Measurements from ENCODE around the gene PLD1. TPM values are rescaled to one million over a fixed set of nuclear protein-coding genes. Genes with fewer than 3 reads are reported as not detected.
A peak's percentile ranks its signal among the peaks of the same experiment; 100 is the strongest.

Gene PLD1
- polyA plus RNA-seq, 4 donors, result 35.9 to 99.1 (median 72.1) TPM

- Histone ChIP-seq H3K4me1 (ENCODE audit: control insufficient read depth in 3 of 3, insufficient read depth in 2 of 3, low read depth in 1 of 3, low read length in 2 of 3) (no peaks in the 10 kb centered on the region), H3K4me3 (ENCODE audit: low read depth in 1 of 3, low read length in 3 of 3) (no peak overlapping the region), H3K27ac (ENCODE audit: low read depth in 1 of 3, low read length in 2 of 3) (no peak overlapping the region), H3K9me3 (ENCODE audit: control insufficient read depth in 2 of 2, insufficient read depth in 1 of 2, low read depth in 1 of 2, low read length in 1 of 2) (no peaks in the 10 kb centered on the region), H3K36me3 (ENCODE audit: control insufficient read depth in 3 of 3, insufficient read depth in 2 of 3, low read depth in 1 of 3, low read length in 3 of 3) (no peaks in the 10 kb centered on the region), H3K27me3 (ENCODE audit: control insufficient read depth in 3 of 3, insufficient read depth in 3 of 3, low read length in 3 of 3) (no peaks in the 10 kb centered on the region)
- DNase-seq (no peak), FAIRE-seq (no peak)
- 71 to 90% (median 83%) methylated on average over 3 of the region's 3 CpGs for WGBS, 3 donors
Observed at GRCh38 chr3:171847595-171848259, 37.4 kb upstream of the PLD1 start.

DNA sequence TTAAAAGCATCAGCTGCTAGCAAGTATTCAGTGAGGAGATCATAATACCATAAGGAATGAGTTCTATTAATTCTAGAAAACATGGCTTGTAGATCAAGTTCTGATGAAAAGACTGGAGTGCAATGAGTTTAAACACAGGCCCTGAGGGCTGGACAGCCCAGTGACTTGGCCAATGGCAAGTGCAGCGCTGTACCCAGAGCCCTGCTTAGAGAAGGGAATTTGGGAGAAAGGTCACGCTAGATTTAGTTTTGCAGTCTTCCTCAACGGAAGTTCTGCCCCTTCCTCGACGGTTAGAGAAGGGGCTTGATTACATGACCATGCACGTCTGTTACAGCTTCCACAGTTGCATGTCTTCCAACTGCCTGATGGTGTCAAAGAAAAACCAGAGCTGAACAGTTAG is 36.9 kb upstream of the PLD1 start:
- DNase-seq (no peak), FAIRE-seq (no peak)
- Histone ChIP-seq H3K4me1 (ENCODE audit: control insufficient read depth in 3 of 3, insufficient read depth in 2 of 3, low read depth in 1 of 3, low read length in 2 of 3) (no peaks in the 10 kb centered on the region), H3K27ac (ENCODE audit: low read depth in 1 of 3, low read length in 2 of 3) (no peak overlapping the region), H3K36me3 (ENCODE audit: control insufficient read depth in 3 of 3, insufficient read depth in 2 of 3, low read depth in 1 of 3, low read length in 3 of 3) (no peaks in the 10 kb centered on the region), H3K4me3 (ENCODE audit: low read depth in 1 of 3, low read length in 3 of 3) (no peak overlapping the region), H3K9me3 (ENCODE audit: control insufficient read depth in 2 of 2, insufficient read depth in 1 of 2, low read depth in 1 of 2, low read length in 1 of 2) (no peaks in the 10 kb centered on the region), H3K27me3 (ENCODE audit: control insufficient read depth in 3 of 3, insufficient read depth in 3 of 3, low read length in 3 of 3) (no peaks in the 10 kb centered on the region)
- 86 to 95% (median 94%) methylated on average over 6 of the region's 6 CpGs for WGBS, 3 donors

DNA sequence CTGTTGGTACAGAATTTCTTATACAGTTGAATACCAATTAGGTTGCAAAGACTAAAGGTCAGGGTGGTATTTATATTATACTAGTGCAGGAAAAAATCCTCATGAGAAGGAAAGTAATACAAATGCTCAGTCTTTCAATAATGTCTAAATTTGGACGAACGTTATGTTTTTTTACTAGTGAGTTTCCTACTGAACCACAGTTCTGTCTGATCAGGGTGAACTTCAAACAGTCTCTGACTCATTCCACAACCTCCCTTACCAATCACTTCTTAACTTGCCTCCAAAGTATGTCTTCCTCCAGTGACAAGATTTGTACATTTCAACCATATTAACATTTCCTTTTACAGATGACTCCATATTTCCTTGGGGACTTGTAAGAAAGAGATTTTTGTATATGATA is 36.3 kb upstream of the PLD1 start:
- no peak for FAIRE-seq
- 52 to 84% (median 56%) methylated on average over 2 of the region's 2 CpGs for WGBS, 3 donors
- no peaks in the 10 kb centered on the region for H3K36me3 ChIP-seq (ENCODE audit: control insufficient read depth in 3 of 3, insufficient read depth in 2 of 3, low read depth in 1 of 3, low read length in 3 of 3)

DNA sequence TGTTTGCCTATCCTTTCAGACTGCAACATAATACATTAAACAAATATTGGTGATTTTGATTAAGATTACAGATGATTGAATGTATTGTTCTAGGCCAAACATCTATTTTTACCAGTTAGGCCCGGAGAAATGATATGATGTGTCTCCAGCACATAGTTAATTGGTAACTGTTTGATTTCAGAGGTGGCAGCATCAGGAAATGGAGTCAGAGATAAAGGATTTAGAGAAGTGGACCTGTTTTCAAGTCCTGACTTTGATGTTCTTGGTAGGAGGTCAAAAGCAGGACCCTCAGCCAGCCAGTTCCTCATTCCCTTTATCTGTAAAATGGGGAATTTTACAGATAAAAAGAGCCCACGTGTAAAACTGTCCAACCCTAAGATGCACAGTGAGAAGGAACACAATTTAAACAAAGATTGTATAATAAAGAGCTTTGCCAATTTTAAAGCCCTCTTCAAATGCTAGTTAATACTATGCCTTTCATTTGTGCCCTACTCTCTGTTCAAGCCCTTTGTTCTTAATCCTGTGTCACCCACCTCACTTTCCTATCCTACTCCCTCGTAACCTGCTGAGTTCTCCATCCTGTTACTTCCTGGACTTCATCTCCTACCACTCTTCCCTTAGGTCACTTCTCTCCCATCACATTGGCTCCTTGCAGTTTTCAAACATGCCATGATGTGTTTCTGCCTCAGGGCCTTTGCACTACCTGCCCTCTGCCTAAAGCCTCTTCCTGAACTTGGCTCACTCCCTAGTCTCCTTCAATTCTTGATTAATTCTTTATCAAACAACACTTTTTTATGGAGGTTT is 35.4 kb upstream of the PLD1 start:
- no peak for FAIRE-seq
- no peaks in the 10 kb centered on the region for H3K27me3 ChIP-seq (ENCODE audit: control insufficient read depth in 3 of 3, insufficient read depth in 3 of 3, low read length in 3 of 3)
- DNase-seq, result no peak
- H3K27ac ChIP-seq (ENCODE audit: low read depth in 1 of 3, low read length in 2 of 3), result no peak overlapping the region
- no peak overlapping the region for H3K4me3 ChIP-seq (ENCODE audit: low read depth in 1 of 3, low read length in 3 of 3)
- no peaks in the 10 kb centered on the region for H3K36me3 ChIP-seq (ENCODE audit: control insufficient read depth in 3 of 3, insufficient read depth in 2 of 3, low read depth in 1 of 3, low read length in 3 of 3)
- no peaks in the 10 kb centered on the region for H3K9me3 ChIP-seq (ENCODE audit: control insufficient read depth in 2 of 2, insufficient read depth in 1 of 2, low read depth in 1 of 2, low read length in 1 of 2)
- H3K4me1 ChIP-seq (ENCODE audit: control insufficient read depth in 3 of 3, insufficient read depth in 2 of 3, low read depth in 1 of 3, low read length in 2 of 3), result no peaks in the 10 kb centered on the region
- 62 to 75% (median 71%) methylated on average over 3 of the region's 3 CpGs for WGBS, 3 donors

More for the DNA sequence above, 36.3 kb upstream of the PLD1 start:
- H3K4me3 ChIP-seq (ENCODE audit: low read depth in 1 of 3, low read length in 3 of 3), result no peak overlapping the region
- DNase-seq, result no peak
- no peak overlapping the region for H3K27ac ChIP-seq (ENCODE audit: low read depth in 1 of 3, low read length in 2 of 3)
- no peaks in the 10 kb centered on the region for H3K9me3 ChIP-seq (ENCODE audit: control insufficient read depth in 2 of 2, insufficient read depth in 1 of 2, low read depth in 1 of 2, low read length in 1 of 2)
- H3K27me3 ChIP-seq (ENCODE audit: control insufficient read depth in 3 of 3, insufficient read depth in 3 of 3, low read length in 3 of 3), result no peaks in the 10 kb centered on the region
- H3K4me1 ChIP-seq (ENCODE audit: control insufficient read depth in 3 of 3, insufficient read depth in 2 of 3, low read depth in 1 of 3, low read length in 2 of 3), result no peaks in the 10 kb centered on the region

DNA sequence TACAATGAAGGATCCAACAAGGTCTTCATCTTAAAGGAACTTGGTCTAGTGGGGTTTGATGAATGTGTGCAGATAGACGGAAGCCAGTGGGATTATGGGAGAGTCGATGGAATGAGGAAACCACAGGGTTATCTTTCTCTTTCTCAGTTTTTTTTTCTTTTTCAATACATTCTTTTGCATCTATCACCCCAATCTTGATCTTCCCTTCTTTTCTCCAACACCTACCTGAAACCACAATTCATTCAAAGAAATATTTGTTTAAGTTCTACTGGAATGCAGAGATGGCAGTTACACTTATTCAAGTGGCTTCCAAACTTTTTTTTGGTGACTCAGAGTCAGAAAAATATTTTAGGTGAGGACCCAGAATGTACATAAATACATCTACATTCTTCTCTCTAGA is 34.6 kb upstream of the PLD1 start:
- no peak for FAIRE-seq
- no peak for DNase-seq
- no peak overlapping the region for H3K4me3 ChIP-seq (ENCODE audit: low read depth in 1 of 3, low read length in 3 of 3)
- no peak overlapping the region for H3K27ac ChIP-seq (ENCODE audit: low read depth in 1 of 3, low read length in 2 of 3)
- 90 to 92% (median 91%) methylated on average over 2 of the region's 2 CpGs for WGBS, 3 donors
- no peaks in the 10 kb centered on the region for H3K9me3 ChIP-seq (ENCODE audit: control insufficient read depth in 2 of 2, insufficient read depth in 1 of 2, low read depth in 1 of 2, low read length in 1 of 2)
- H3K27me3 ChIP-seq (ENCODE audit: control insufficient read depth in 3 of 3, insufficient read depth in 3 of 3, low read length in 3 of 3), result no peaks in the 10 kb centered on the region
- no peaks in the 10 kb centered on the region for H3K36me3 ChIP-seq (ENCODE audit: control insufficient read depth in 3 of 3, insufficient read depth in 2 of 3, low read depth in 1 of 3, low read length in 3 of 3)
- H3K4me1 ChIP-seq (ENCODE audit: control insufficient read depth in 3 of 3, insufficient read depth in 2 of 3, low read depth in 1 of 3, low read length in 2 of 3), result no peaks in the 10 kb centered on the region

- FAIRE-seq, result no peak
Observed at GRCh38 chr3:171842864-171843518, 32.7 kb upstream of the PLD1 start, which contains the start of gene TMEM212. TSS of gene TMEM212 (plus strand) at chr3:171843349. CDS start at chr3:171843384, 35 bp downstream.

GRCh38 chr3:171841620-171842000 is 31.3 kb upstream of the PLD1 start:
- no peak overlapping the region for H3K4me3 ChIP-seq (ENCODE audit: low read depth in 1 of 3, low read length in 3 of 3)
- no peak for DNase-seq
- H3K4me1 ChIP-seq (ENCODE audit: control insufficient read depth in 3 of 3, insufficient read depth in 2 of 3, low read depth in 1 of 3, low read length in 2 of 3), result peaks cover 0 to 4% (median 0%) of the 10 kb centered on the region in 3 donors
- no peaks in the 10 kb centered on the region for H3K9me3 ChIP-seq (ENCODE audit: control insufficient read depth in 2 of 2, insufficient read depth in 1 of 2, low read depth in 1 of 2, low read length in 1 of 2)
- WGBS, 3 donors, result 80 to 93% (median 89%) methylated on average over 1 of the region's 1 CpG
- no peak overlapping the region for H3K27ac ChIP-seq (ENCODE audit: low read depth in 1 of 3, low read length in 2 of 3)
- no peaks in the 10 kb centered on the region for H3K36me3 ChIP-seq (ENCODE audit: control insufficient read depth in 3 of 3, insufficient read depth in 2 of 3, low read depth in 1 of 3, low read length in 3 of 3)
- FAIRE-seq, result no peak
- no peaks in the 10 kb centered on the region for H3K27me3 ChIP-seq (ENCODE audit: control insufficient read depth in 3 of 3, insufficient read depth in 3 of 3, low read length in 3 of 3)

More at GRCh38 chr3:171842864-171843518, 32.7 kb upstream of the PLD1 start, which contains the start of gene TMEM212:
- WGBS, 3 donors, result 66 to 86% (median 83%) methylated on average over 5 of the region's 5 CpGs
- Histone ChIP-seq H3K4me3 (ENCODE audit: low read depth in 1 of 3, low read length in 3 of 3) (no peak within 1 kb of the TSS), H3K36me3 (ENCODE audit: control insufficient read depth in 3 of 3, insufficient read depth in 2 of 3, low read depth in 1 of 3, low read length in 3 of 3) (no peaks in the 10 kb centered on the region), H3K9me3 (ENCODE audit: control insufficient read depth in 2 of 2, insufficient read depth in 1 of 2, low read depth in 1 of 2, low read length in 1 of 2) (no peaks in the 10 kb centered on the region), H3K4me1 (ENCODE audit: control insufficient read depth in 3 of 3, insufficient read depth in 2 of 3, low read depth in 1 of 3, low read length in 2 of 3) (peaks cover 0 to 4% (median 0%) of the 10 kb centered on the region in 3 donors), H3K27me3 (ENCODE audit: control insufficient read depth in 3 of 3, insufficient read depth in 3 of 3, low read length in 3 of 3) (no peaks in the 10 kb centered on the region), H3K27ac (ENCODE audit: low read depth in 1 of 3, low read length in 2 of 3) (peak within 1 kb of the TSS in 1 of 3 donors; percentile 52)
- no peak for DNase-seq

DNA sequence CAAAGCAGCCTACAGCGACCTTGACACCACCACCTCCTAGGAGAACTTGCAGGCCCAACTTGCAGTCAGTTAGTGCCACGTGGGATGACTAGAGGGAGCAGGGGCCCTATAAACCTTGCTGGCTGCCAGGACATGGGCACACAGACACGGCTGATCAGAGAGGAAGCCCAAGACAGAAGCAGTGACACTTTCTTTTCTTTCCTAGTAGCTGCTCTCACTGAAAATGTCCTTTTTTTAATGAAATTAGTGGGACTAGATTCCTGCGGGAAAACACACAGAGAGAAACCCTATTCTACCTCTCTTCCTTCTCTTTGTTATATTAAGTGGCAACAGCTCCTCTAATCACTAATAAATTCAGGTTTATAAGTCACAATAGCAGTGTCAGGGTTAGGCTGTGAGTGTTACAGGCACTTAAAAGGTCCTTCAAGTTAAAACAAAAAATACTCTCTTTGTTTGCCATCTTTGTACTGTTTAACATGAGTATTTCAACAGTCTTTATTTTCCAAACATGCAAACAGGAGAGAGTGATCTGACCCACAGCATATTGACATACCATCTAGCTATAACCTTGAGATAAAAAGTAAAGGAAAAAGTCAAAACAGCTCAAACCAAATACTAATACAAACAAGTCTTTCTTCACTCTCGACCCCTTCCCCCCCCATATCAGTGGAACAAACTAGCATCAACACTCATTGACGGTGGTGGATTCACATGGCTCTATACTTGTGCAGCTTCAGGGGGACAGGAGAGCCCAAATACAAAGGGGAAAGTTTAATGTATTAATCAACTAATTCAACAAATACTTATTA is 30.7 kb upstream of the PLD1 start:
- Histone ChIP-seq H3K4me3 (ENCODE audit: low read depth in 1 of 3, low read length in 3 of 3) (no peak overlapping the region), H3K27me3 (ENCODE audit: control insufficient read depth in 3 of 3, insufficient read depth in 3 of 3, low read length in 3 of 3) (no peaks in the 10 kb centered on the region), H3K27ac (ENCODE audit: low read depth in 1 of 3, low read length in 2 of 3) (no peak overlapping the region), H3K9me3 (ENCODE audit: control insufficient read depth in 2 of 2, insufficient read depth in 1 of 2, low read depth in 1 of 2, low read length in 1 of 2) (no peaks in the 10 kb centered on the region), H3K36me3 (ENCODE audit: control insufficient read depth in 3 of 3, insufficient read depth in 2 of 3, low read depth in 1 of 3, low read length in 3 of 3) (no peaks in the 10 kb centered on the region), H3K4me1 (ENCODE audit: control insufficient read depth in 3 of 3, insufficient read depth in 2 of 3, low read depth in 1 of 3, low read length in 2 of 3) (peaks cover 0 to 4% (median 0%) of the 10 kb centered on the region in 3 donors)
- 69 to 80% (median 73%) methylated on average over 6 of the region's 6 CpGs for WGBS, 3 donors
- no peak for DNase-seq
- FAIRE-seq, result no peak

Measured in small intestine (tissue), 7 donors.